ENCODE results near the gene PGF.

PGF gene

GRCh38 chr14:74963705-74964271 is 8.4 kb upstream of the PGF start:
- no peak for DNase-seq
- Histone ChIP-seq H3K27me3 (no peaks in the 10 kb centered on the region), H3K27ac (no peak overlapping the region), H3K4me1 (peaks cover 0 to 5% (median 0%) of the 10 kb centered on the region in 4 donors), H3K9me3 (no peaks in the 10 kb centered on the region), H3K4me3 (no peak overlapping the region), H3K36me3 (no peaks in the 10 kb centered on the region)
- intact Hi-C loops (cut with DNase I; ENCODE audit: low total_unique reads) = no loop called here
- no peak for TF ChIP-seq CTCF (IDR thresholded peaks at IDR 0.05)

DNA sequence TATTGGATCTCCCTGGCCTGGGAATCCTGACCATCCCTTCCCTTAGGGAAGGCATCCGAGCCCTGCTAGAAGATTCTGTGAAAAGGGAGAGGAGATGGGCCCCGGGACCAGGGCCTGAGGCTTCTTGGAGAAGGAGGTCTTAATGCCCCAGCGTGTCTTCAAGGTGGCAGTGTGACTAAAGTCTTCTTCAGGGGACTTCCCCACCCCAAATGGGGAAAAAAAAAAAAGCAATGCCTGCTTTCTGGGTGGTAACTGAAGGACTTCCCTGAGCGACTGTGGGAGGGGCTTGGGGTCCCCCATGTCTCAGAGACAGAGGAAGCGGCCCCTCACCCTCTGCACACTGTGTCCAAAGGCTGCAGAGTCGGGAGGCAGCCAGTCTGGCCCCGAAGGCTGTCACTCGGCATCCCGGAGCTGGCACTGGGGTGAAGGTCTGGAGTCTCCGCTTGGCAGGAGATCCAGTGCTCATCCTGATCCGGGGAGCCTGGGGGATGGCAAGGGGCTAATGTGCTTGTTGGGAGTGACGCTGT is 7.8 kb upstream of the PGF start:
- Histone ChIP-seq H3K9me3 (no peaks in the 10 kb centered on the region), H3K27ac (no peak overlapping the region), H3K4me1 (peaks cover 0 to 5% (median 0%) of the 10 kb centered on the region in 4 donors), H3K27me3 (no peaks in the 10 kb centered on the region), H3K4me3 (no peak overlapping the region), H3K36me3 (no peaks in the 10 kb centered on the region)
- DNase-seq = no peak
- intact Hi-C loops (cut with DNase I; ENCODE audit: low total_unique reads) = no loop called here
- TF ChIP-seq CTCF (IDR thresholded peaks at IDR 0.05) = no peak

- H3K36me3 ChIP-seq = no peaks in the 10 kb centered on the region
- no peak for TF ChIP-seq CTCF (IDR thresholded peaks at IDR 0.05)
- H3K4me3 ChIP-seq = no peak overlapping the region
- H3K9me3 ChIP-seq = no peaks in the 10 kb centered on the region
- intact Hi-C loops (cut with DNase I; ENCODE audit: low total_unique reads) = no loop called here
- no peaks in the 10 kb centered on the region for H3K27me3 ChIP-seq
- H3K4me1 ChIP-seq = peaks cover 0 to 5% (median 0%) of the 10 kb centered on the region in 4 donors
- no peak for DNase-seq
- no peak overlapping the region for H3K27ac ChIP-seq
These were observed 7.1 kb upstream of the PGF start for GRCh38 chr14:74962493-74962892.

- no peak overlapping the region for H3K27ac ChIP-seq
- intact Hi-C loops (cut with DNase I; ENCODE audit: low total_unique reads) = no loop called here
- H3K4me3 ChIP-seq = no peak overlapping the region
- no peaks in the 10 kb centered on the region for H3K9me3 ChIP-seq
- no peaks in the 10 kb centered on the region for H3K36me3 ChIP-seq
- peaks cover 0 to 5% (median 0%) of the 10 kb centered on the region in 4 donors for H3K4me1 ChIP-seq
- no peak for DNase-seq
- no peak for TF ChIP-seq CTCF (IDR thresholded peaks at IDR 0.05)
- H3K27me3 ChIP-seq = no peaks in the 10 kb centered on the region
These were observed 6.6 kb upstream of the PGF start for GRCh38 chr14:74962046-74962445.

GRCh38 chr14:74961238-74961911 is 6.0 kb upstream of the PGF start:
- no peaks in the 10 kb centered on the region for H3K27me3 ChIP-seq
- no peak overlapping the region for H3K27ac ChIP-seq
- TF ChIP-seq CTCF (IDR thresholded peaks at IDR 0.05) = no peak
- H3K36me3 ChIP-seq = no peaks in the 10 kb centered on the region
- no peaks in the 10 kb centered on the region for H3K9me3 ChIP-seq
- intact Hi-C loops (cut with DNase I; ENCODE audit: low total_unique reads) = no loop called here
- no peak for DNase-seq
- H3K4me1 ChIP-seq = peaks cover 0 to 5% (median under 1%) of the 10 kb centered on the region in 4 donors
- H3K4me3 ChIP-seq = no peak overlapping the region

All from tibial artery (tissue), 4 donors.